ENCODE data around the gene IL20RA. TPM values are rescaled to one million over a fixed set of nuclear protein-coding genes. Genes with fewer than 3 reads are reported as not detected.

IL20RA gene
- total RNA-seq, 1 donor from 2014 or later: 21.9 TPM

- Histone ChIP-seq H3K4me1 (no peaks in the 10 kb centered on the region), H3K27me3 (no peaks in the 10 kb centered on the region), H3K4me3 (no peak overlapping the region), H3K27ac (no peak overlapping the region), H3K9me3 (no peaks in the 10 kb centered on the region), H3K36me3 (no peaks in the 10 kb centered on the region)
- no peak for DNase-seq (ENCODE audit: extremely low spot score in 2 of 2)
- intact Hi-C loops (cut with DNase I): no loop called here
- TF ChIP-seq POLR2AphosphoS5 (IDR thresholded peaks at IDR 0.05; ENCODE audit: insufficient read depth in 1 of 2, low read depth in 1 of 2): no peak
- TF ChIP-seq POLR2A (IDR thresholded peaks at IDR 0.05): no peak
- TF ChIP-seq CTCF (IDR thresholded peaks at IDR 0.05): no peak
Observed at GRCh38 chr6:136958168-136958567, 86.6 kb downstream of the IL20RA start.

GRCh38 chr6:136956590-136957544, 87.9 kb downstream of the IL20RA start:
- no peak for TF ChIP-seq POLR2A (IDR thresholded peaks at IDR 0.05)
- Histone ChIP-seq H3K27ac (no peak overlapping the region), H3K4me3 (no peak overlapping the region), H3K27me3 (no peaks in the 10 kb centered on the region), H3K9me3 (no peaks in the 10 kb centered on the region), H3K4me1 (no peaks in the 10 kb centered on the region), H3K36me3 (no peaks in the 10 kb centered on the region)
- DNase-seq (ENCODE audit: extremely low spot score in 2 of 2): no peak
- intact Hi-C loops (cut with DNase I): no loop called here

GRCh38 chr6:136955123-136955522, 89.6 kb downstream of the IL20RA start:
- Histone ChIP-seq H3K27me3 (no peaks in the 10 kb centered on the region), H3K27ac (no peak overlapping the region), H3K9me3 (no peaks in the 10 kb centered on the region), H3K36me3 (no peaks in the 10 kb centered on the region), H3K4me1 (no peaks in the 10 kb centered on the region), H3K4me3 (no peak overlapping the region)
- intact Hi-C loops (cut with DNase I): no loop called here
- no peak for DNase-seq (ENCODE audit: extremely low spot score in 2 of 2)
- TF ChIP-seq POLR2A (IDR thresholded peaks at IDR 0.05) (no peak), POLR2AphosphoS5 (IDR thresholded peaks at IDR 0.05; ENCODE audit: insufficient read depth in 1 of 2, low read depth in 1 of 2) (no peak), CTCF (IDR thresholded peaks at IDR 0.05) (no peak)

GRCh38 chr6:136952714-136953260, 92.0 kb downstream of the IL20RA start:
- Histone ChIP-seq H3K9me3 (no peaks in the 10 kb centered on the region), H3K27me3 (no peaks in the 10 kb centered on the region), H3K36me3 (no peaks in the 10 kb centered on the region), H3K4me3 (no peak overlapping the region), H3K4me1 (no peaks in the 10 kb centered on the region), H3K27ac (no peak overlapping the region)
- no peak for DNase-seq (ENCODE audit: extremely low spot score in 2 of 2)
- intact Hi-C loops (cut with DNase I): no loop called here
- no peak for TF ChIP-seq POLR2AphosphoS5 (IDR thresholded peaks at IDR 0.05; ENCODE audit: insufficient read depth in 1 of 2, low read depth in 1 of 2)
- TF ChIP-seq POLR2A (IDR thresholded peaks at IDR 0.05): no peak
- TF ChIP-seq CTCF (IDR thresholded peaks at IDR 0.05): no peak

GRCh38 chr6:136950436-136951126, 94.2 kb downstream of the IL20RA start:
- Histone ChIP-seq H3K4me1 (no peaks in the 10 kb centered on the region), H3K36me3 (no peaks in the 10 kb centered on the region), H3K4me3 (no peak overlapping the region), H3K27me3 (no peaks in the 10 kb centered on the region), H3K9me3 (no peaks in the 10 kb centered on the region), H3K27ac (no peak overlapping the region)
- TF ChIP-seq POLR2AphosphoS5 (IDR thresholded peaks at IDR 0.05; ENCODE audit: insufficient read depth in 1 of 2, low read depth in 1 of 2) (no peak), CTCF (IDR thresholded peaks at IDR 0.05) (no peak), POLR2A (IDR thresholded peaks at IDR 0.05) (no peak)
- intact Hi-C loops (cut with DNase I): no loop called here
- no peak for DNase-seq (ENCODE audit: extremely low spot score in 2 of 2)

Data from vagina (tissue), 2 donors.